Thyroid gland (tissue), 4 donors: Measurements from ENCODE around the gene ZNF274.

ENCODE experiments used
- POLR2A ChIP-seq, 2 donors: fragments of 450-650 bp; IDR thresholded peaks; one replicate each; pipeline ENCODE4 v1.6.1; 2017; ENCODE audit warnings: antibody characterized with exemption in 2 of 2, mild to moderate bottlenecking in 2 of 2, moderate library complexity in 1 of 2
- TF ChIP-seq, protein P1 (sequence below), 6 experiments: fragments of 200-600 bp in 3 of 6; fragments of 450-650 bp in 3 of 6; sonication (generic) in 3 of 6; IDR thresholded peaks; one replicate each; pipeline ENCODE4 v1.5.1; 2016 to 2019; ENCODE audit warnings: antibody characterized with exemption in 6 of 6, mild to moderate bottlenecking in 2 of 6, inconsistent platforms in 1 of 6, moderate library complexity in 1 of 6

DNA sequence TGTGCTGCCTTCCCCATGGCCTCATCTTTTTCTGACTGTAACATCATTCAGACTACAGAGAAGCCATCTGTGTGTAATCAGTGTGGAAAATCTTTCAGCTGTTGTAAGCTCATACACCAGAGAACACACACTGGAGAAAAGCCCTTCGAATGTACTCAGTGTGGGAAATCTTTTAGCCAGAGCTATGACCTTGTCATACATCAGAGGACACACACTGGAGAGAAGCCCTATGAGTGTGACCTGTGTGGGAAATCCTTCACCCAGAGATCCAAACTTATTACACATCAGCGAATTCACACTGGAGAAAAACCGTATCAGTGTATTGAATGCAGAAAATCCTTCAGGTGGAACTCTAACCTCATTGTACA lies 78.7 kb downstream of the ZNF274 start:
- TF ChIP-seq, protein P1, sequence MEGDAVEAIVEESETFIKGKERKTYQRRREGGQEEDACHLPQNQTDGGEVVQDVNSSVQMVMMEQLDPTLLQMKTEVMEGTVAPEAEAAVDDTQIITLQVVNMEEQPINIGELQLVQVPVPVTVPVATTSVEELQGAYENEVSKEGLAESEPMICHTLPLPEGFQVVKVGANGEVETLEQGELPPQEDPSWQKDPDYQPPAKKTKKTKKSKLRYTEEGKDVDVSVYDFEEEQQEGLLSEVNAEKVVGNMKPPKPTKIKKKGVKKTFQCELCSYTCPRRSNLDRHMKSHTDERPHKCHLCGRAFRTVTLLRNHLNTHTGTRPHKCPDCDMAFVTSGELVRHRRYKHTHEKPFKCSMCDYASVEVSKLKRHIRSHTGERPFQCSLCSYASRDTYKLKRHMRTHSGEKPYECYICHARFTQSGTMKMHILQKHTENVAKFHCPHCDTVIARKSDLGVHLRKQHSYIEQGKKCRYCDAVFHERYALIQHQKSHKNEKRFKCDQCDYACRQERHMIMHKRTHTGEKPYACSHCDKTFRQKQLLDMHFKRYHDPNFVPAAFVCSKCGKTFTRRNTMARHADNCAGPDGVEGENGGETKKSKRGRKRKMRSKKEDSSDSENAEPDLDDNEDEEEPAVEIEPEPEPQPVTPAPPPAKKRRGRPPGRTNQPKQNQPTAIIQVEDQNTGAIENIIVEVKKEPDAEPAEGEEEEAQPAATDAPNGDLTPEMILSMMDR (IDR thresholded peaks at IDR 0.05): no peak
- TF ChIP-seq POLR2A (IDR thresholded peaks at IDR 0.05): no peak
